ENCODE measurements around the gene MEGF11.

DNA sequence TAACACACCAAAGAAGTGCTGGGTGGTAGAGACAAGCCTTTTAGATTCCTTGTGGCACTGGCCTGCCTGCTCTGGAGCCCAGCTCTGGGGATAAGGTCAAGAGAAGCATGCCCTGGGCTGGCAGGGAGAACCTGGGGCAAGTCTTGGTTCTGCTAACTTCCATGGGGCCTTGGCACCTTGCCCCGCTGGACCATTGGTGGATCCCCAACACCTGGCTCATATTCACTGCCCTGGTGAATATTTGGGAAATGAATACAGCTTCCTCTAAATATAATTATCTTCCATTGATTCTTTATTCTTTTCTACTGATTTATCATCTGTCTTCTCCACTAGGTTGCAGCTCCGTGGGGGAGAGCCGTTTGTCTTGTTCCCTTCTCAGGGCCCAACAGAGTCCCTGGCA lies 294.7 kb downstream of the MEGF11 start:
- TF ChIP-seq, protein P1, sequence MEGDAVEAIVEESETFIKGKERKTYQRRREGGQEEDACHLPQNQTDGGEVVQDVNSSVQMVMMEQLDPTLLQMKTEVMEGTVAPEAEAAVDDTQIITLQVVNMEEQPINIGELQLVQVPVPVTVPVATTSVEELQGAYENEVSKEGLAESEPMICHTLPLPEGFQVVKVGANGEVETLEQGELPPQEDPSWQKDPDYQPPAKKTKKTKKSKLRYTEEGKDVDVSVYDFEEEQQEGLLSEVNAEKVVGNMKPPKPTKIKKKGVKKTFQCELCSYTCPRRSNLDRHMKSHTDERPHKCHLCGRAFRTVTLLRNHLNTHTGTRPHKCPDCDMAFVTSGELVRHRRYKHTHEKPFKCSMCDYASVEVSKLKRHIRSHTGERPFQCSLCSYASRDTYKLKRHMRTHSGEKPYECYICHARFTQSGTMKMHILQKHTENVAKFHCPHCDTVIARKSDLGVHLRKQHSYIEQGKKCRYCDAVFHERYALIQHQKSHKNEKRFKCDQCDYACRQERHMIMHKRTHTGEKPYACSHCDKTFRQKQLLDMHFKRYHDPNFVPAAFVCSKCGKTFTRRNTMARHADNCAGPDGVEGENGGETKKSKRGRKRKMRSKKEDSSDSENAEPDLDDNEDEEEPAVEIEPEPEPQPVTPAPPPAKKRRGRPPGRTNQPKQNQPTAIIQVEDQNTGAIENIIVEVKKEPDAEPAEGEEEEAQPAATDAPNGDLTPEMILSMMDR (conservative IDR thresholded peaks at IDR 0.05 in 1 of 2, IDR thresholded peaks at IDR 0.05 in 1 of 2; ENCODE audit: low read depth in 1 of 2, low read length in 2 of 2), result no peak
- TF ChIP-seq EZH2 (IDR thresholded peaks at IDR 0.05; ENCODE audit: low read length, missing control alignments), result no peak
